ENCODE measurements around the gene CXCL11. TPM values are rescaled to one million over a fixed set of nuclear protein-coding genes. Genes with fewer than 3 reads are reported as not detected.

CXCL11 gene
- not detected in 2 replicates for total RNA-seq

GRCh38 chr4:76035799-76036380, at the start of gene CXCL11:
Gene CXCL11, minus strand, starts transcription at chr4:76036070. Its CDS starts 83 bp downstream, at chr4:76035987.

DNA sequence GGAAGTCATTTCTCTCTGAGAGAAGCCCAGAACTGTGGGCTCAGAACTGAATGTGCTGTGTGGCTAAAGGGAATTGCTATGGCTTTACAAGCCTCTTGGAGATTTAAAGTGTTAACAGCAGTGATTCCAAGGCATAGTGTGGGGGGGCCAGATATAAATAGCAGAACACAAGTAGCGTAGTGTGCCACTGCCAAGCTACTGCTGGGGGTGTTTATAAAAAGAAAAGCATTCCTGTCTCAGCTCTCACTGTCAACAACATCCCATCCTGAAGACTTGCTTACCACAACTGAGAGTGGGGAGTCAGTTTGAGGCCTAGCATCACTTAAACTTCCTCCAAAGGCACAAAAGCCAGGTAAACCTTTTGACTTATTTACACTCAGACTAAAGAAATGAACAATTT, 38.6 kb upstream of the CXCL11 start, which contains the start of gene ART3:
Gene ART3, plus strand, starts transcription at position 242 of the 400 bp plus-strand sequence. CDS start 1,181 bp downstream, outside the sequence.

DNA sequence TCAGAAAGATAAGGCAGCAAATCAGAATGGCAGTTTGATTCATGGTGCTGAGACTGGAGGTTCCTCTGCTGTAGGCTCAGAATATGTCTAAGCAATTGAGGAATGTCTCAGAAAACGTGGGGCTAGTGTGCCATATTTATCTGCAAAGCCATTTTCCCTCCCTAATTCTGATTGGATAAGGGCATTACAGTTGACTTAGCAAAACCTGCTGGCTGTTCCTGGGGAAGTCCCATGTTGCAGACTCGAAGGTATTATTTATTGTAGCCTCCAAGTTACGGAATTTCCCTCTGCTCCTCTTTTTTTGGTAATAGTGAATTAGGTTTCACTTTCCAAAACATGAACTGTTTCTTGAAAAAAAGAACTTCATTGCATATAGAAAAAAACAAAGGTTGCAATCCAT, 12.5 kb downstream of the CXCL11 start, which contains the start of gene CXCL10:
Gene CXCL10, minus strand, starts transcription at position 109 of the 400 bp plus-strand sequence. Its CDS starts 66 bp downstream, at position 43.

DNA sequence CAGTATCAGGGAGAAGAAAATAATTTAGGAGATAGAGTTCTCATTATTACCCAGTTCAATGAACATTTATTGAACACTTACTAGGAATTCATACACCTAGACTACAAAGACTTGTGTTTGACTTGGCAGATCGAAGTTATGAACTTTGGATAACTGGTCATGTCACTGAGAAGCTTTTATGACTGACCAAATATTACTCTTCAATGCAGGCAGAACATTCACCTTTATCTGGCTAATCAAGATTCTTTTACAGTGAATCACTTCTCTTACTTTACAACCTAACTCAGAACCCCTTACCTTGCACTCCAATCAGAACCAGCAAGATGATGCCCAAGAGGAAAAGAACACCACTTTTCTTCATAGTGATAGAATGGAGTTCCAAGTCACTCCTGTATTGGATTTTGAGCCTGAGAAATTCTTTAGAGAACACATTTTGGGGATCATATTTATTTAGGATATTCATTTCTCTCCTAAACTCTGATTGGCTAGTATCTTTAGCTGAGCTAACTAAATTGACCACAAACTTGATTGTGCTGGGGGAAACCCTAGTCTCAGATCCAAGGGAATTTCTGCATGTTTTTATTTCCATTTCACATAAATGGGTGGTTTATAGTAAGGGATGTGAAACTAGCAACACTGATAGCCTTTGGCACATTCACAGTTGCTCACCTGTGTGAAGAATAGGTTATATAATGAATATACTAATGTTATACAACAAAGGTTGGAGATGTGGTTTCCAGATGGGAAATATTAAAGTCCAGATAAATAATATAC, 28.6 kb downstream of the CXCL11 start, which contains the start of gene CXCL9:
Gene CXCL9, minus strand, starts transcription at position 421 of the 774 bp plus-strand sequence. Its CDS starts 60 bp downstream, at position 361.

Other genes with a start within 250 kb of the CXCL11 start
- gene PPEF2, start 133.6 kb downstream of the CXCL11 start, total RNA-seq, result not detected in 2 replicates
- 32.9 and 97.7 TPM in 2 replicates for gene NAAA, start 95.1 kb downstream of the CXCL11 start, total RNA-seq
- 21.6 and 25.3 TPM in 2 replicates for gene SDAD1, start 45.1 kb downstream of the CXCL11 start, total RNA-seq
- gene CXCL9, start 28.6 kb downstream of the CXCL11 start, total RNA-seq, result not detected in 2 replicates
- gene CXCL10, start 12.6 kb downstream of the CXCL11 start, total RNA-seq, result not detected in 2 replicates
- gene ART3, start 38.6 kb upstream of the CXCL11 start, total RNA-seq, result not detected in 2 replicates
- gene NUP54, start 112.3 kb upstream of the CXCL11 start, total RNA-seq, result 38.5 and 46.7 TPM in 2 replicates
- gene SCARB2, start 177.8 kb upstream of the CXCL11 start, total RNA-seq, result 115 and 135 TPM in 2 replicates
- under 0.01 and 0.86 TPM in 2 replicates for gene FAM47E, start 215.7 kb upstream of the CXCL11 start, total RNA-seq